K562 (cell line): ENCODE results near the gene LSM14B. TPM values are rescaled to one million over a fixed set of nuclear protein-coding genes. Genes with fewer than 3 reads are reported as not detected.

Experiments
- CHD7 ChIP-seq: fragments of 200-600 bp; sonication (generic); IDR thresholded peaks from one replicate; pipeline ENCODE4 v1.6.1; 2012; ENCODE audit warnings: mild to moderate bottlenecking, low read depth, low read length, inconsistent platforms
- CREB3L1 ChIP-seq: fragments of 450-650 bp; IDR thresholded peaks from 2 replicates; pipeline ENCODE4 v1.6.1; 2014; ENCODE audit warnings: low read depth, mild to moderate bottlenecking, moderate library complexity, borderline replicate concordance
- HMGXB4 ChIP-seq: sonication (generic); formaldehyde crosslinking; IDR thresholded peaks from 2 replicates; pipeline ENCODE4 v1.8.1; 2023; ENCODE audit warnings: mild to moderate bottlenecking, missing genetic modification reagents
- NCOA2 ChIP-seq, 2 experiments: fragments of 450-650 bp; IDR thresholded peaks; 2 replicates each; pipeline ENCODE4 v1.6.1; 2018; ENCODE audit warnings: mild to moderate bottlenecking in 2 of 2, moderate library complexity in 1 of 2; ENCODE audit not compliant: partially characterized antibody in 2 of 2
- ZNF224 ChIP-seq: sonication (generic); formaldehyde crosslinking; IDR thresholded peaks from 2 replicates; pipeline ENCODE4 v1.8.0; 2022; ENCODE audit warnings: mild to moderate bottlenecking, missing genetic modification reagents
- ZNF609 ChIP-seq: sonication (generic); formaldehyde crosslinking; IDR thresholded peaks from 2 replicates; pipeline ENCODE4 v1.8.1; 2023; ENCODE audit warnings: missing genetic modification reagents, mild to moderate bottlenecking, borderline replicate concordance
- ZNF75A ChIP-seq: fragments of 450-650 bp; formaldehyde crosslinking; IDR thresholded peaks from 2 replicates; pipeline ENCODE4 v1.4.0; 2020; ENCODE audit warnings: mild to moderate bottlenecking
- polyA plus RNA-seq, 8 experiments: library from polyadenylated mRNA; depleted of rRNA in 4 of 8; stranded (reverse) in 5 of 8; unstranded in 3 of 8; fragments of >200 nt; fragmentation: Nextera tagmentation in 2 of 8; fragmentation: Illumina TruSeq in 1 of 8; extraction: Ambion mirVana in 2 of 8; extraction: Trizol in 1 of 8; gene quantifications; 2 replicates each; pipeline versions ENCODE4 v1.2.1 to v1.2.3, GENCODE V29; 2011 to 2014; ENCODE audit warnings: inconsistent platforms in 1 of 8, missing spikeins in 1 of 8
- total RNA-seq, 7 experiments: library from RNA; depleted of rRNA in 6 of 7; stranded (reverse); fragments of >200 nt in 6 of 7; fragmentation: Illumina TruSeq in 2 of 7; extraction: Trizol in 2 of 7; gene quantifications; 2 replicates each; pipeline versions ENCODE4 v1.2.1 to v1.2.3, GENCODE V29; 2011 to 2021; ENCODE audit warnings: low replicate concordance in 1 of 7

LSM14B gene
- total and polyA plus RNA-seq, 9 of the 15 experiments (the other 6 are each of a cell fraction or from before 2014, with no cell fraction given), result 0.66 to 36.0 (median 20.2) TPM

GRCh38 chr20:62097881-62098407 lies 24.3 kb upstream of the LSM14B start (continued):
- TF ChIP-seq CHD7 (no peak), NCOA2 (IDR thresholded peaks at IDR 0.05; ENCODE audit: partially characterized antibody in 2 of 2) (no peak), ZNF75A (CRISPR knock-in tag) (no peak), ZNF224 (CRISPR knock-in tag) (no peak), ZNF609 (CRISPR knock-in tag) (no peak), HMGXB4 (no peak), CREB3L1 (no peak)
